ENCODE data around the gene SLC8A1.
A peak's percentile ranks its signal among the peaks of the same experiment; 100 is the strongest.

SLC8A1 gene

GRCh38 chr2:40240070-40240469 is 211.8 kb downstream of the SLC8A1 start:
- DNase-seq, result peak in 25 of 56 donors; percentile 1 to 64 (median 28)

GRCh38 chr2:40230707-40231432 is 221.0 kb downstream of the SLC8A1 start:
- DNase-seq, result no peak

- DNase-seq, result no peak
These were observed 221.7 kb downstream of the SLC8A1 start for GRCh38 chr2:40230186-40230585.

GRCh38 chr2:40228310-40228709 is 223.6 kb downstream of the SLC8A1 start:
- DNase-seq, result peak in 1 of 56 donors; percentile 24

- no peak for DNase-seq
These were observed 224.7 kb downstream of the SLC8A1 start for GRCh38 chr2:40227210-40227609.

GRCh38 chr2:40226637-40227036 is 225.3 kb downstream of the SLC8A1 start:
- no peak for DNase-seq

- no peak for DNase-seq
These were observed 226.2 kb downstream of the SLC8A1 start for GRCh38 chr2:40225670-40226210.

GRCh38 chr2:40224318-40224717 is 227.6 kb downstream of the SLC8A1 start:
- no peak for DNase-seq

- DNase-seq, result no peak
These were observed 231.5 kb downstream of the SLC8A1 start for GRCh38 chr2:40220177-40220925.

- no peak for DNase-seq
These were observed 232.7 kb downstream of the SLC8A1 start for GRCh38 chr2:40219141-40219540.

- DNase-seq, result no peak
These were observed 233.2 kb downstream of the SLC8A1 start for GRCh38 chr2:40218679-40219078.

- DNase-seq, result no peak
These were observed 238.3 kb downstream of the SLC8A1 start for GRCh38 chr2:40213619-40214018.

GRCh38 chr2:40213071-40213470 is 238.8 kb downstream of the SLC8A1 start:
- no peak for DNase-seq

- DNase-seq, result no peak
These were observed 240.9 kb downstream of the SLC8A1 start for GRCh38 chr2:40210968-40211353.

GRCh38 chr2:40210344-40210967 is 241.4 kb downstream of the SLC8A1 start:
- DNase-seq, result no peak

GRCh38 chr2:40209761-40210160 is 242.1 kb downstream of the SLC8A1 start:
- DNase-seq, result no peak

GRCh38 chr2:40208463-40208862 is 243.4 kb downstream of the SLC8A1 start:
- DNase-seq, result no peak

GRCh38 chr2:40204268-40204667 is 247.6 kb downstream of the SLC8A1 start:
- DNase-seq, result no peak

- DNase-seq, result no peak
These were observed 249.0 kb downstream of the SLC8A1 start for GRCh38 chr2:40202798-40203400.

- no peak for DNase-seq
These were observed 250.5 kb downstream of the SLC8A1 start for GRCh38 chr2:40201425-40201824.

GRCh38 chr2:40200366-40200915 is 251.4 kb downstream of the SLC8A1 start:
- no peak for DNase-seq

Measured in nucleus accumbens (tissue), 56 donors.